SU-DHL-6 (cell line): ENCODE data around the gene CCNL1.
A peak's percentile ranks its signal among the peaks of the same experiment; 100 is the strongest.
"Not testable (repeated sequence)": the region's sequence is repeated elsewhere in the genome, so short reads cannot be mapped to it uniquely, and the experiment has no call there.

Experiments
- H2AFZ ChIP-seq: fragments of 200-600 bp; sonication (generic); 2 replicates; pipeline ENCODE4 v1.6.1; 2014; ENCODE audit warnings: low read depth, mild to moderate bottlenecking, moderate library complexity, mixed read lengths, antibody characterized with exemption, low read length; ENCODE audit not compliant: severe bottlenecking
- H3F3A ChIP-seq: fragments of 200-600 bp; shearing (Covaris generic); 2 replicates; pipeline ENCODE4 v1.6.0; 2016; ENCODE audit warnings: antibody characterized with exemption, mild to moderate bottlenecking; ENCODE audit not compliant: insufficient read depth
- H3K27ac ChIP-seq: fragments of 200-600 bp; sonication (generic); 2 replicates; pipeline ENCODE4 v1.5.1; 2016; ENCODE audit warnings: low read depth, mild to moderate bottlenecking, low read length, moderate library complexity, mixed read lengths
- H3K27me3 ChIP-seq: fragments of 200-600 bp; sonication (generic), shearing (Covaris generic); 2 replicates; pipeline ENCODE4 v1.6.0; 2014; ENCODE audit warnings: mild to moderate bottlenecking, low read length
- H3K36me3 ChIP-seq: fragments of 200-600 bp; sonication (generic); 2 replicates; pipeline ENCODE4 v1.6.1; 2014; ENCODE audit warnings: mild to moderate bottlenecking, low read length, mixed read lengths
- H3K4me2 ChIP-seq: fragments of 300-600, 200-600 bp; shearing (Covaris generic), sonication (generic); 2 replicates; pipeline ENCODE4 v1.6.0; 2014; ENCODE audit warnings: low read length, low read depth, mild to moderate bottlenecking; ENCODE audit not compliant: poor library complexity, severe bottlenecking
- H3K4me3 ChIP-seq: fragments of 200-600 bp; sonication (generic); 2 replicates; pipeline ENCODE4 v1.5.1; 2014; ENCODE audit warnings: antibody characterized with exemption, low read length, mild to moderate bottlenecking, mixed read lengths; ENCODE audit not compliant: insufficient read depth, poor library complexity, severe bottlenecking
- H3K79me2 ChIP-seq: fragments of 200-600 bp; sonication (generic); 2 replicates; pipeline ENCODE4 v1.6.1; 2014; ENCODE audit warnings: mild to moderate bottlenecking, low read length, moderate library complexity; ENCODE audit not compliant: insufficient read depth
- H3K9ac ChIP-seq: fragments of 200-600 bp; sonication (generic); 2 replicates; pipeline ENCODE4 v1.7.0; 2014; ENCODE audit warnings: mild to moderate bottlenecking, low read length
- H3K9me2 ChIP-seq: fragments of 200-600 bp; sonication (generic); replicated peaks from 2 replicates; pipeline ENCODE4 v1.6.1; 2014; ENCODE audit warnings: low read length; ENCODE audit not compliant: insufficient read depth
- H3K9me3 ChIP-seq: fragments of 200-600 bp; sonication (generic); 2 replicates; pipeline ENCODE4 v1.6.1; 2014; ENCODE audit warnings: low read length, mixed read lengths; ENCODE audit not compliant: insufficient read depth
- H4K20me1 ChIP-seq: fragments of 200-600 bp; sonication (generic); 2 replicates; pipeline ENCODE4 v1.6.1; 2014; ENCODE audit warnings: low read depth, mild to moderate bottlenecking, antibody characterized with exemption, low read length, moderate library complexity, mixed read lengths
- EZH2phosphoT487 ChIP-seq: fragments of 200-600 bp; sonication (generic), shearing (Covaris generic); conservative IDR thresholded peaks from 2 replicates; pipeline ENCODE4 v1.6.1; 2018; ENCODE audit warnings: mild to moderate bottlenecking, antibody characterized with exemption, low read length, moderate library complexity, mixed read lengths
- TF ChIP-seq, protein P1 (sequence below): fragments of 200-600 bp; sonication (generic); IDR thresholded peaks from one replicate; pipeline ENCODE4 v1.5.1; 2017; ENCODE audit warnings: antibody characterized with exemption, mild to moderate bottlenecking, low read length, moderate library complexity; ENCODE audit not compliant: insufficient read depth, poor library complexity, severe bottlenecking

Gene CCNL1

DNA sequence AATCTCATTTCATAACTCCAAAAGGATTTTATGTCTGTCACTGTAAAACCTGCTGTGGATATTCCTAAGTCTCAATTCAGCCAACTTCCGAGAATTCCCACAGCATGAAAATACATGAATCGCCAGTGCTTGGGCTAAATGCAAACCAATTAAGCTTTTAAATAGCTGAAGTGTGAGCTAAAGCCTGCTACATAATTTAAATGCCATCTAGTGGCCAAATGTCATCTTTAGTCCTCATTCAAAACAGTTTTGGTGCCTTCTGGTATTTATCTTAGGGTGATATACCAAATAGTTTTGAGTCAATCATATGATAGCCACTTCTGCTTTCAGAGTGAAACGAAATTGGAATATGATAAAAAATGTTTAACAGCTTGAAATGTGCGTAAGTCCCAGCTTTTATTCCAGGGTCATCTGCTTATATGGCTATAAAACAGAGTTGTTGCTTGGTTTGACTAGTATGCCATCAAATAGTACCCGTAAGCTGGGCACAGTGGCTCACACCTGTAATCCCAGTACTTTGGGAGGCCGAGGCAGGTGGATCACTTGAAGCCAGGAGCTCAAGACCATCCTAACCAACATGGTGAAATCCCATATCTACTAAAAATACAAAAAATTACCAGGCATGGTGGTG, 41.8 kb upstream of the CCNL1 start:
- Histone ChIP-seq H3K79me2 (no peaks in the 10 kb centered on the region), H3F3A (no peaks in the 10 kb centered on the region), H3K9me3 (no peaks in the 10 kb centered on the region), H3K27ac (no peak overlapping the region), H2AFZ (no peak overlapping the region), H3K4me2 (no peak overlapping the region), H3K9ac (no peak overlapping the region), H4K20me1 (no peaks in the 10 kb centered on the region), H3K4me3 (no peak overlapping the region), H3K36me3 (no peaks in the 10 kb centered on the region), H3K9me2 (no peaks in the 10 kb centered on the region), H3K27me3 (no peaks in the 10 kb centered on the region)
- TF ChIP-seq EZH2phosphoT487 = no peak
- TF ChIP-seq, protein P1, sequence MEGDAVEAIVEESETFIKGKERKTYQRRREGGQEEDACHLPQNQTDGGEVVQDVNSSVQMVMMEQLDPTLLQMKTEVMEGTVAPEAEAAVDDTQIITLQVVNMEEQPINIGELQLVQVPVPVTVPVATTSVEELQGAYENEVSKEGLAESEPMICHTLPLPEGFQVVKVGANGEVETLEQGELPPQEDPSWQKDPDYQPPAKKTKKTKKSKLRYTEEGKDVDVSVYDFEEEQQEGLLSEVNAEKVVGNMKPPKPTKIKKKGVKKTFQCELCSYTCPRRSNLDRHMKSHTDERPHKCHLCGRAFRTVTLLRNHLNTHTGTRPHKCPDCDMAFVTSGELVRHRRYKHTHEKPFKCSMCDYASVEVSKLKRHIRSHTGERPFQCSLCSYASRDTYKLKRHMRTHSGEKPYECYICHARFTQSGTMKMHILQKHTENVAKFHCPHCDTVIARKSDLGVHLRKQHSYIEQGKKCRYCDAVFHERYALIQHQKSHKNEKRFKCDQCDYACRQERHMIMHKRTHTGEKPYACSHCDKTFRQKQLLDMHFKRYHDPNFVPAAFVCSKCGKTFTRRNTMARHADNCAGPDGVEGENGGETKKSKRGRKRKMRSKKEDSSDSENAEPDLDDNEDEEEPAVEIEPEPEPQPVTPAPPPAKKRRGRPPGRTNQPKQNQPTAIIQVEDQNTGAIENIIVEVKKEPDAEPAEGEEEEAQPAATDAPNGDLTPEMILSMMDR = peak; percentile 54

DNA sequence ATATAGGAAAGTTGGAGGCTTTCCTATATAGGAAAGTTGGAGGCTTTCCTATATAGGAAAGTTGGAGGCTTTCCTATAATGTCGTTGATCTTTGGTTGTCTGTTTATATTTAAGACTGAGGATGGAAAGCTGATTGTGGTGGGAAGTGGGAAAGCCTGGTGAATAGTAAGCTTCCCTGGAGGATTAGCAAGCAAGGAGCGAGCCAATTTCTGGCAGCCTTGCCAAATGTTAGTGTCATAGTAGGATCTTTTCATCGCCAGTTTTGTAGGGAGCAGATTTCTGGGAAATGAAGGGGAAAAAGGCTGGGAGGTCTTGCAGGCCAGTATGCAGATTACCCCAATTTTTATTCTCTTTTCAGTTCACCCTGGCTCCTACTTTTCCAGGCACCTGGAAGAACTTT, 39.9 kb upstream of the CCNL1 start:
- no peaks in the 10 kb centered on the region for H3K79me2 ChIP-seq
- no peaks in the 10 kb centered on the region for H3K27me3 ChIP-seq
- H3K36me3 ChIP-seq = no peaks in the 10 kb centered on the region
- no peaks in the 10 kb centered on the region for H4K20me1 ChIP-seq
- H3F3A ChIP-seq = no peaks in the 10 kb centered on the region
- no peak for TF ChIP-seq EZH2phosphoT487
- TF ChIP-seq, protein P1 = no peak
- H3K9me2 ChIP-seq = no peaks in the 10 kb centered on the region
- H3K9me3 ChIP-seq = no peaks in the 10 kb centered on the region
- no peak overlapping the region for H3K4me3 ChIP-seq
- no peak overlapping the region for H3K9ac ChIP-seq
- no peak overlapping the region for H2AFZ ChIP-seq
- no peak overlapping the region for H3K4me2 ChIP-seq
- H3K27ac ChIP-seq = no peak overlapping the region

DNA sequence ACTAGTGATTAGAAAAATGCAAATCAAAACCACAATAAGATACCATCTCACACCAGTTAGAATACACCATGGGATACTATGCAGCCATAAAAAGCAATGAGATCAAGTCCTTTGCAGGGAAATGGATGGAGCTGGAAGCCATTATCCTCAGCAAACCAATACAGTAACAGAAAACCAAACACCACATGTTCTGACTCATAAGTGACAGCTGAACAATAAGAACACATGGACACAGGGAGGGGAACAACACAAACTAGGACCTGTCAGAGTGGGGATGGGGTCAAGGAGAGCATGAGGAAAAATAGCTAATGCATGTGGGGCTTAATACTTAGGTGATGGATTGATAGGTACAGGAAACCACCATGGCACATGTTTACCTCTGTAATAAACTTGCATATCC, 36.0 kb upstream of the CCNL1 start:
- Histone ChIP-seq H3F3A (no peaks in the 10 kb centered on the region), H3K27ac (no peak overlapping the region), H3K4me3 (no peak overlapping the region), H3K4me2 (no peak overlapping the region), H2AFZ (no peak overlapping the region), H3K79me2 (no peaks in the 10 kb centered on the region), H3K9ac (no peak overlapping the region), H3K27me3 (no peaks in the 10 kb centered on the region), H4K20me1 (no peaks in the 10 kb centered on the region), H3K36me3 (no peaks in the 10 kb centered on the region), H3K9me3 (no peaks in the 10 kb centered on the region), H3K9me2 (no peaks in the 10 kb centered on the region)
- no peak for TF ChIP-seq EZH2phosphoT487
- TF ChIP-seq, protein P1 = no peak

DNA sequence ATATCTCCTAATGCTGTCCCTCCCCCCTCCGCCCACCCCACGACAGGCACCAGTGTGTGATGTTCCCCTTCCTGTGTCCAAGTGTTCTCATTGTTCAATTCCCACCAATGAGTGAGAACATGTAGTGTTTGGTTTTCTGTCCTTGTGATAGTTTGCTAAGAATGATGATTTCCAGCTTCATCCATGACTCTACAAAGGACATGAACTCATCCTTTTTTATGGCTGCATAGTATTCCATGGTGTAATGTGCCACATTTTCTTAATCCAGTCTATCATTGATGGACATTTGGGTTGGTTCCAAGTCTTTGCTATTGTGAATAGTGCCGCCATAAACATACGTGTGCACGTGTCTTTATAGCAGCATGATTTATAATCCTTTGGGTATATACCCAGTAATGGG, 31.2 kb upstream of the CCNL1 start:
- H2AFZ ChIP-seq, H3K9me3 ChIP-seq, H3F3A ChIP-seq, H3K79me2 ChIP-seq, H3K27ac ChIP-seq, H3K9ac ChIP-seq, H3K36me3 ChIP-seq, H3K4me2 ChIP-seq, H3K9me2 ChIP-seq, H3K4me3 ChIP-seq, H3K27me3 ChIP-seq, H4K20me1 ChIP-seq: not testable (repeated sequence)
